Suprapubic skin (tissue), 4 donors: Measurements from ENCODE around the gene NECAB3. TPM values are rescaled to one million over a fixed set of nuclear protein-coding genes. Genes with fewer than 3 reads are reported as not detected.

Experiments used
- DNase-seq, 2 donors: peaks; one replicate each; pipeline ENCODE4 v3.0.0-alpha.2; 2019; ENCODE audit warnings: low spot score in 2 of 2
- H3K27ac ChIP-seq: fragments of 200-600 bp; sonication (generic); one replicate; pipeline ENCODE4 v1.5.1; 2019
- H3K27me3 ChIP-seq: fragments of 200-600 bp; sonication (generic); one replicate; pipeline ENCODE4 v1.5.1; 2019
- H3K36me3 ChIP-seq: fragments of 200-600 bp; sonication (generic); one replicate; pipeline ENCODE4 v1.5.1; 2019
- H3K4me1 ChIP-seq: fragments of 200-600 bp; sonication (generic); one replicate; pipeline ENCODE4 v1.5.1; 2019
- H3K4me3 ChIP-seq: fragments of 200-600 bp; sonication (generic); one replicate; pipeline ENCODE4 v1.5.1; 2019; ENCODE audit warnings: mild to moderate bottlenecking
- H3K9me3 ChIP-seq: fragments of 200-600 bp; sonication (generic); one replicate; pipeline ENCODE4 v1.5.1; 2019
- CTCF ChIP-seq, 2 donors: fragments of 200-600 bp in 1 of 2; fragments of 450-650 bp in 1 of 2; sonication (generic) in 1 of 2; IDR thresholded peaks; one replicate each; pipeline ENCODE4 v1.5.1; 2016 to 2019; ENCODE audit warnings: antibody characterized with exemption in 2 of 2, mild to moderate bottlenecking in 1 of 2, moderate library complexity in 1 of 2
- EP300 ChIP-seq: sonication (generic); formaldehyde crosslinking; IDR thresholded peaks from one replicate; pipeline ENCODE4 v1.6.1; 2017; ENCODE audit warnings: antibody characterized with exemption
- POLR2A ChIP-seq, 2 donors: fragments of 450-650 bp; IDR thresholded peaks; one replicate each; pipeline ENCODE4 v1.6.1; 2017; ENCODE audit warnings: antibody characterized with exemption in 2 of 2, mild to moderate bottlenecking in 2 of 2, moderate library complexity in 2 of 2
- POLR2AphosphoS5 ChIP-seq, 3 donors: sonication (generic); formaldehyde crosslinking; IDR thresholded peaks; one replicate each; pipeline ENCODE4 v1.6.1; 2017; ENCODE audit warnings: antibody characterized with exemption in 3 of 3
- WGBS: methylation state at CpG from one replicate; pipeline ENCODE4 v1.1.5; 2018; 5-methylcytosine and 5-hydroxymethylcytosine counted together
- total RNA-seq, 4 donors: library from RNA; depleted of rRNA; stranded (reverse); fragments of >200 nt; gene quantifications; one replicate each; pipeline ENCODE4 v1.1.0, GENCODE V29; 2016

Gene NECAB3
- total RNA-seq, 4 donors from 2014 or later = 19.9 to 37.5 (median 22.1) TPM

GRCh38 chr20:33671573-33672288 is 2.5 kb downstream of the NECAB3 start:
- Histone ChIP-seq H3K27me3 (no peaks in the 10 kb centered on the region), H3K4me3 (no peak overlapping the region), H3K27ac (no peak overlapping the region), H3K9me3 (no peaks in the 10 kb centered on the region), H3K4me1 (peaks cover 67% of the 10 kb centered on the region), H3K36me3 (peaks cover 4% of the 10 kb centered on the region)
- TF ChIP-seq POLR2A (IDR thresholded peaks at IDR 0.05) (no peak), POLR2AphosphoS5 (IDR thresholded peaks at IDR 0.05) (no peak), CTCF (IDR thresholded peaks at IDR 0.05) (no peak)
- WGBS = 81% methylated on average over 8 of the region's 8 CpGs
- DNase-seq = no peak

- WGBS = 77% methylated on average over 6 of the region's 6 CpGs
- TF ChIP-seq CTCF (IDR thresholded peaks at IDR 0.05) (no peak), POLR2A (IDR thresholded peaks at IDR 0.05) (no peak), POLR2AphosphoS5 (IDR thresholded peaks at IDR 0.05) (no peak), EP300 (no peak)
- H3K27me3 ChIP-seq = no peaks in the 10 kb centered on the region
- H3K4me1 ChIP-seq = peaks cover 66% of the 10 kb centered on the region
- no peaks in the 10 kb centered on the region for H3K9me3 ChIP-seq
- no peak overlapping the region for H3K4me3 ChIP-seq
- no peak for DNase-seq
- no peak overlapping the region for H3K27ac ChIP-seq
- peaks cover 4% of the 10 kb centered on the region for H3K36me3 ChIP-seq
Observed at GRCh38 chr20:33670715-33671499, 3.3 kb downstream of the NECAB3 start.

DNA sequence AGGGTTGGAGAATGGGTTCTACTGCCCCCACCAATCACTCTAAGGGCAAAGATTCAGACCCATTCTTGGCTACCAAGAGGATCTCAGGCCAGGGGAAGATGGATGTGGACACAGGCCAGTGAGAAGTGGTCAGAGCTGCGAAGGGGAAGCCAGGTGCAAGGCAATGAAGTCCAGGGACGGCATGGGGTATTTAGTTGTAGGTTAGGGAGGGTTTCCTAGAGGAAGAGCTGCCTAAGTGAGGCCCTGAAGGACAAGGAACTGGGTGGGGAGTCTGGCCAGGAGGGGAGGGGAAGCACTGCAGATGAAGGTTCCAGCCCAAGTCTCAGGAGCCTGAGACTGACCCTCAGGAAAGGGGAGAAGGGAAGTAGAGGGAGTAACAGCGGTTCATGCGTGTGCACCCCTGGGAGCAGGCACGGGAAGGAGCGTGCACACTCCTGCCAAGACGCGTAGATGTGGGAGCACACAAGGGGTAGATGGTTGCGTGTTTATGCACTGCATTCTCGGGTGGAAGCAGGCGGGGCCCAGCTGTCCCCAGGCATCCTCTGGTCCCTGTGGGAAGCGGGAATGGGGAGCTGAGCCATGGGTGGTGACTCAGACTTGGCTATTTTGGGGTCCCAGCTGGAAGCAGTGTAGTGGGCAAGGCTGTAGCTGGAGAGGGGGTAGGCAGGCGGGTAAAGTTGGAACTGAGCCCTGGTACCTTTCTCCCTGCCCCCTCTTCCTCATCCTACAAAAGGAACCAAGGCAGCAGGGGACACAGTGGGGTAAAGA is 4.2 kb downstream of the NECAB3 start:
- Histone ChIP-seq H3K4me1 (peaks cover 59% of the 10 kb centered on the region), H3K9me3 (no peaks in the 10 kb centered on the region), H3K27me3 (no peaks in the 10 kb centered on the region), H3K36me3 (peaks cover 4% of the 10 kb centered on the region), H3K27ac (no peak overlapping the region), H3K4me3 (no peak overlapping the region)
- WGBS = 64% methylated on average over 13 of the region's 13 CpGs
- no peak for DNase-seq
- TF ChIP-seq POLR2A (IDR thresholded peaks at IDR 0.05) (no peak), CTCF (IDR thresholded peaks at IDR 0.05) (no peak), POLR2AphosphoS5 (IDR thresholded peaks at IDR 0.05) (no peak), EP300 (no peak)

DNA sequence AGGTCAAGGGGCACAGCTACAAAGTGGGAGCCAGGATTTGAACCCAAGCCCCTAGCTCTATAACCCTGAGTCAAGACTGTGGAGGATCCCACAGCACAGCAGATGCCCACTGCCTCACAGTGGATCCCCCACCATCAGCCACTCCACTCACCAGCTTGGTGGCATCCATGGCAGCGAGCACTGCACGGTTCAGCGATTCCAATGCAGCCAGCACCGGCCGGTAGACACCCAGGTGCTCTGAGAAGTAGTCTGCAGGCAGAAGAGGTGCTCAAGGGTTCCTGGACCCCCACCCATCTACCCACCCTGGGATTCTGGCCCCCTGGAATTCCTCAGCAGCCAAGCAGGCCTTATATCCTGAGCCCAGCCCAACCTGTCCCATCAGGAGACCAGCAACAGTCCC is 5.0 kb downstream of the NECAB3 start:
- Histone ChIP-seq H3K4me3 (no peak overlapping the region), H3K4me1 (peaks cover 58% of the 10 kb centered on the region), H3K27ac (no peak overlapping the region), H3K36me3 (peaks cover 4% of the 10 kb centered on the region), H3K27me3 (no peaks in the 10 kb centered on the region), H3K9me3 (no peaks in the 10 kb centered on the region)
- WGBS = no CpG with 5 or more reads among the region's 5 CpGs
- no peak for DNase-seq
- TF ChIP-seq POLR2A (IDR thresholded peaks at IDR 0.05) (no peak), CTCF (IDR thresholded peaks at IDR 0.05) (no peak), POLR2AphosphoS5 (IDR thresholded peaks at IDR 0.05) (no peak), EP300 (no peak)
